Neural crest cell (in vitro differentiated cells): Measurements from ENCODE around the gene FLNC. TPM values are rescaled to one million over a fixed set of nuclear protein-coding genes. Genes with fewer than 3 reads are reported as not detected.

Experiments
- DNase-seq: peaks from one replicate; pipeline ENCODE4 v3.0.0; 2021; ENCODE audit warnings: low read depth, mixed read lengths, low spot score
- H3K27ac Mint-ChIP-seq: one replicate; pipeline ENCODE4 v1.8.0; 2021; ENCODE audit warnings: mild to moderate bottlenecking, mixed read lengths; ENCODE audit not compliant: unreplicated experiment
- H3K27me3 Mint-ChIP-seq: 2 replicates; pipeline ENCODE4 v1.8.0; 2021; ENCODE audit warnings: low read depth, mild to moderate bottlenecking, mixed read lengths
- H3K36me3 Mint-ChIP-seq: 2 replicates; pipeline ENCODE4 v1.8.0; 2021; ENCODE audit warnings: low read depth, mild to moderate bottlenecking, mixed read lengths
- H3K4me1 Mint-ChIP-seq: 2 replicates; pipeline ENCODE4 v1.8.0; 2021; ENCODE audit warnings: mixed read lengths
- H3K4me3 Mint-ChIP-seq: one replicate; pipeline ENCODE4 v1.8.0; 2021; ENCODE audit warnings: mild to moderate bottlenecking, mixed read lengths
- H3K9me3 Mint-ChIP-seq: 2 replicates; pipeline ENCODE4 v1.8.0; 2021; ENCODE audit warnings: mixed read lengths
- CTCF ChIP-seq: fragments of 200-600 bp; sonication (generic); conservative IDR thresholded peaks from 2 replicates; pipeline ENCODE4 v1.5.0; 2021; ENCODE audit warnings: antibody characterized with exemption, mild to moderate bottlenecking
- total RNA-seq: library from RNA; stranded (reverse); gene quantifications from 2 replicates; pipeline ENCODE4 v1.2.1, GENCODE V29; 2021

The FLNC gene
- total RNA-seq, 1 donor from 2014 or later, result 5.6 TPM

DNA sequence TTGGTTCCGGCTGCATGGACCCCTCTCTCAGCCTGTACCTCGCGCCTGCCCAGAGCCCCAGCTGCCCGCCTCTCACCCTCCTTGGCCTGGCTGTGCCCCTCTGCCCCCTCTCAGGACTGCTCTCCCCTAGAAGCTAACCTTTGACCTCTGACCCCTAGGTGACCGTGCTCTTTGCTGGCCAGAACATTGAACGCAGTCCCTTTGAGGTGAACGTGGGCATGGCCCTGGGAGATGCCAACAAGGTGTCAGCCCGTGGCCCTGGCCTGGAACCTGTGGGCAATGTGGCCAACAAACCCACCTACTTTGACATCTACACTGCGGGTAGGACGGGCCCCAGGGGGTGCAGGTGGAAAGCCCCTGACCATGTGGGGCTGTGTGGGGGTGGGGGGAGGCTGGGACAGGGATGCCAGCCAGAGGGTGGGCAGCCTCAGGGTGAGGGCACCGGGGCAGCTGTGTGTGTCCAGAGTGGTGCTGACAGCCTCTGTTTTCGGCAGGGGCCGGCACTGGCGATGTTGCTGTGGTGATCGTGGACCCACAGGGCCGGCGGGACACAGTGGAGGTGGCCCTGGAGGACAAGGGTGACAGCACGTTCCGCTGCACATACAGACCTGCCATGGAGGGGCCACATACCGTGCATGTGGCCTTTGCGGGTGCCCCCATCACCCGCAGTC, 8.0 kb downstream of the FLNC start:
- Mint-ChIP-seq H3K36me3 (no peaks in the 10 kb centered on the region), H3K27me3 (peaks cover 3% of the 10 kb centered on the region), H3K4me1 (peaks cover 7% of the 10 kb centered on the region), H3K27ac (no peak overlapping the region), H3K9me3 (no peaks in the 10 kb centered on the region), H3K4me3 (no peak overlapping the region)
- no peak for TF ChIP-seq CTCF
- no peak for DNase-seq

GRCh38 chr7:128838981-128839731, 8.9 kb downstream of the FLNC start:
- Mint-ChIP-seq H3K36me3 (no peaks in the 10 kb centered on the region), H3K9me3 (no peaks in the 10 kb centered on the region), H3K27me3 (no peaks in the 10 kb centered on the region), H3K4me3 (no peak overlapping the region), H3K4me1 (no peaks in the 10 kb centered on the region), H3K27ac (no peak overlapping the region)
- DNase-seq, result no peak
- no peak for TF ChIP-seq CTCF

- no peak for DNase-seq
- Mint-ChIP-seq H3K27me3 (no peaks in the 10 kb centered on the region), H3K4me3 (no peak overlapping the region), H3K27ac (no peak overlapping the region), H3K4me1 (no peaks in the 10 kb centered on the region), H3K36me3 (no peaks in the 10 kb centered on the region), H3K9me3 (no peaks in the 10 kb centered on the region)
- TF ChIP-seq CTCF, result no peak
These were observed 9.6 kb downstream of the FLNC start for GRCh38 chr7:128839751-128840177.

DNA sequence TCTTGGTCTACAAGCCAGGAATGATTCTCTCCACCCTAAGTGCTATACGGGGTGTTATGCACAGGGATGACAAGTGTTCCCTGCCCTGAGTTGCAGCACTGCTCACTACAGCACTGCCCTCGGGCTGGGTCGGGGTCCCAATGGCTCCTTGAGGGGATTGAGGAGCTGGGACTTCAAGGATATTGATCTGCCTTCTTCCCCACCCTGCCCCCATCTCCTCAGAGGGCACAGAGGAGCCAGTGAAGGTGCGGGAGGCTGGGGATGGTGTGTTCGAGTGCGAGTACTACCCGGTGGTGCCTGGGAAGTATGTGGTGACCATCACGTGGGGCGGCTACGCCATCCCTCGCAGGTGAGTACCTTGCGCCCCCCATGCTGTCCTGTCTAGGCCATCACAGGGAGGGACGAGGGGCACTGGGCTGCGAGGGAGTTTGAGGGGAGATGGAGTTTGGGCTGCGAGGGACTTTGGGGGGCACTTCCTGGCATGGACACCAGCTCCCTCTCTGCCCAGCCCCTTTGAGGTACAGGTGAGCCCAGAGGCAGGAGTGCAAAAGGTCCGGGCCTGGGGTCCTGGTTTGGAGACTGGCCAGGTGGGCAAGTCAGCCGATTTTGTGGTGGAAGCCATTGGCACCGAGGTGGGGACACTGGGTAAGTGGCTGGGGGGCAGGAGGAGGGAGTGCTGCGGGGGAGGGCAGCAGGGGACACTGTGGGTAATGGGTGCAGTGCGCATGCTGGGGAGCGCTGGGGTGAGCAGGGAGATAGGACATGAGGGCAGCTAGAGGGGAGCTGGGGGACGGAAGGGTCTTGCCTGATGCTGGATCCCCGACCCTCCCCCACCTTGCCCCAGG, 10.3 kb downstream of the FLNC start:
- no peak for DNase-seq
- H3K4me1 Mint-ChIP-seq, result no peaks in the 10 kb centered on the region
- H3K36me3 Mint-ChIP-seq, result no peaks in the 10 kb centered on the region
- no peak for TF ChIP-seq CTCF
- H3K9me3 Mint-ChIP-seq, result no peaks in the 10 kb centered on the region
- no peak overlapping the region for H3K27ac Mint-ChIP-seq
- no peaks in the 10 kb centered on the region for H3K27me3 Mint-ChIP-seq
- H3K4me3 Mint-ChIP-seq, result no peak overlapping the region

GRCh38 chr7:128841171-128841690, 11.0 kb downstream of the FLNC start:
- Mint-ChIP-seq H3K4me1 (no peaks in the 10 kb centered on the region), H3K36me3 (no peaks in the 10 kb centered on the region), H3K4me3 (no peak overlapping the region), H3K27me3 (no peaks in the 10 kb centered on the region), H3K27ac (no peak overlapping the region), H3K9me3 (no peaks in the 10 kb centered on the region)
- no peak for TF ChIP-seq CTCF
- DNase-seq, result no peak
